ENCODE measurements around the gene LSMEM2.
A peak's percentile ranks its signal among the peaks of the same experiment; 100 is the strongest.

- TF ChIP-seq EZH2 (IDR thresholded peaks at IDR 0.05; ENCODE audit: borderline replicate concordance): no peak
- TF ChIP-seq CTCF (IDR thresholded peaks at IDR 0.05; ENCODE audit: poor library complexity): peak; percentile 30
- no peak for TF ChIP-seq EZH2phosphoT487 (IDR thresholded peaks at IDR 0.05; ENCODE audit: low read depth, severe bottlenecking, unreplicated experiment)
These were observed 20.1 kb downstream of the LSMEM2 start, which contains the start of the genes HYAL3 and NAA80 for GRCh38 chr3:50298836-50299637.

Measured in hepatocyte (in vitro differentiated cells).